Ishikawa (cell line): ENCODE results near the gene ETFBKMT.

ENCODE experiments used
- EP300 ChIP-seq: IDR thresholded peaks from 2 replicates; pipeline ENCODE4 v1.6.1; 2012; ENCODE audit warnings: borderline replicate concordance
- TF ChIP-seq, protein P1 (sequence below): IDR thresholded peaks from 2 replicates; pipeline ENCODE4 v1.6.1; 2012; ENCODE audit warnings: low read depth, mild to moderate bottlenecking

GRCh38 chr12:31634620-31635019, 24.9 kb upstream of the ETFBKMT start:
- TF ChIP-seq, protein P1, sequence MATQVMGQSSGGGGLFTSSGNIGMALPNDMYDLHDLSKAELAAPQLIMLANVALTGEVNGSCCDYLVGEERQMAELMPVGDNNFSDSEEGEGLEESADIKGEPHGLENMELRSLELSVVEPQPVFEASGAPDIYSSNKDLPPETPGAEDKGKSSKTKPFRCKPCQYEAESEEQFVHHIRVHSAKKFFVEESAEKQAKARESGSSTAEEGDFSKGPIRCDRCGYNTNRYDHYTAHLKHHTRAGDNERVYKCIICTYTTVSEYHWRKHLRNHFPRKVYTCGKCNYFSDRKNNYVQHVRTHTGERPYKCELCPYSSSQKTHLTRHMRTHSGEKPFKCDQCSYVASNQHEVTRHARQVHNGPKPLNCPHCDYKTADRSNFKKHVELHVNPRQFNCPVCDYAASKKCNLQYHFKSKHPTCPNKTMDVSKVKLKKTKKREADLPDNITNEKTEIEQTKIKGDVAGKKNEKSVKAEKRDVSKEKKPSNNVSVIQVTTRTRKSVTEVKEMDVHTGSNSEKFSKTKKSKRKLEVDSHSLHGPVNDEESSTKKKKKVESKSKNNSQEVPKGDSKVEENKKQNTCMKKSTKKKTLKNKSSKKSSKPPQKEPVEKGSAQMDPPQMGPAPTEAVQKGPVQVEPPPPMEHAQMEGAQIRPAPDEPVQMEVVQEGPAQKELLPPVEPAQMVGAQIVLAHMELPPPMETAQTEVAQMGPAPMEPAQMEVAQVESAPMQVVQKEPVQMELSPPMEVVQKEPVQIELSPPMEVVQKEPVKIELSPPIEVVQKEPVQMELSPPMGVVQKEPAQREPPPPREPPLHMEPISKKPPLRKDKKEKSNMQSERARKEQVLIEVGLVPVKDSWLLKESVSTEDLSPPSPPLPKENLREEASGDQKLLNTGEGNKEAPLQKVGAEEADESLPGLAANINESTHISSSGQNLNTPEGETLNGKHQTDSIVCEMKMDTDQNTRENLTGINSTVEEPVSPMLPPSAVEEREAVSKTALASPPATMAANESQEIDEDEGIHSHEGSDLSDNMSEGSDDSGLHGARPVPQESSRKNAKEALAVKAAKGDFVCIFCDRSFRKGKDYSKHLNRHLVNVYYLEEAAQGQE = no peak
- no peak for TF ChIP-seq EP300
